Measurements from ENCODE around the gene CDHR2.

CDHR2 gene

GRCh38 chr5:176619569-176620332 is 70.6 kb downstream of the CDHR2 start:
- H2AFZ ChIP-seq (ENCODE audit: low read length): no peak overlapping the region

GRCh38 chr5:176620333-176620981 is 71.3 kb downstream of the CDHR2 start:
- no peak for TF ChIP-seq EZH2phosphoT487 (IDR thresholded peaks at IDR 0.05; ENCODE audit: low read length)
- no peak for TF ChIP-seq CTCF (IDR thresholded peaks at IDR 0.05; ENCODE audit: low read length)
- no peak for TF ChIP-seq EZH2 (optimal IDR thresholded peaks at IDR 0.05; ENCODE audit: low read depth, low read length)

More at GRCh38 chr5:176619569-176620332, 70.6 kb downstream of the CDHR2 start:
- DNase-seq: no peak
- H3K9ac ChIP-seq (ENCODE audit: low read length): no peak overlapping the region
- no peak for TF ChIP-seq EZH2phosphoT487 (IDR thresholded peaks at IDR 0.05; ENCODE audit: low read length)
- no peak for TF ChIP-seq EZH2 (optimal IDR thresholded peaks at IDR 0.05; ENCODE audit: low read depth, low read length)
- TF ChIP-seq CTCF (IDR thresholded peaks at IDR 0.05; ENCODE audit: low read length): no peak
- H3K4me3 ChIP-seq (ENCODE audit: low read length): no peak overlapping the region
- no peaks in the 10 kb centered on the region for H3K4me1 ChIP-seq (ENCODE audit: low read length)
- no peaks in the 10 kb centered on the region for H3K9me3 ChIP-seq (replicated peaks; ENCODE audit: insufficient read depth, low read length)
- peaks cover 77% of the 10 kb centered on the region for H3K27me3 ChIP-seq (replicated peaks; ENCODE audit: insufficient read depth, low read length)
- no peak overlapping the region for H3K27ac ChIP-seq (ENCODE audit: low read length)
- no peaks in the 10 kb centered on the region for H3K9me2 ChIP-seq (replicated peaks; ENCODE audit: insufficient read depth, low read length)
- no peaks in the 10 kb centered on the region for H4K20me1 ChIP-seq (ENCODE audit: insufficient read depth, low read length)
- H3F3A ChIP-seq (ENCODE audit: insufficient read depth, low read length): no peaks in the 10 kb centered on the region
- H3K4me2 ChIP-seq (ENCODE audit: low read depth, low read length): no peak overlapping the region
- H3K36me3 ChIP-seq (replicated peaks; ENCODE audit: insufficient read depth, low read length): no peaks in the 10 kb centered on the region
- H3K79me2 ChIP-seq (ENCODE audit: low read length): no peaks in the 10 kb centered on the region

GRCh38 chr5:176621661-176622079 is 72.5 kb downstream of the CDHR2 start:
- Histone ChIP-seq H3K9me3 (replicated peaks; ENCODE audit: insufficient read depth, low read length) (no peaks in the 10 kb centered on the region), H3K27me3 (replicated peaks; ENCODE audit: insufficient read depth, low read length) (peaks cover 81% of the 10 kb centered on the region), H3F3A (ENCODE audit: insufficient read depth, low read length) (no peaks in the 10 kb centered on the region), H3K4me1 (ENCODE audit: low read length) (no peaks in the 10 kb centered on the region), H3K79me2 (ENCODE audit: low read length) (no peaks in the 10 kb centered on the region), H2AFZ (ENCODE audit: low read length) (no peak overlapping the region), H3K9me2 (replicated peaks; ENCODE audit: insufficient read depth, low read length) (no peaks in the 10 kb centered on the region), H4K20me1 (ENCODE audit: insufficient read depth, low read length) (no peaks in the 10 kb centered on the region), H3K9ac (ENCODE audit: low read length) (no peak overlapping the region), H3K4me3 (ENCODE audit: low read length) (no peak overlapping the region), H3K36me3 (replicated peaks; ENCODE audit: insufficient read depth, low read length) (no peaks in the 10 kb centered on the region), H3K27ac (ENCODE audit: low read length) (no peak overlapping the region), H3K4me2 (ENCODE audit: low read depth, low read length) (no peak overlapping the region)
- TF ChIP-seq EZH2 (optimal IDR thresholded peaks at IDR 0.05; ENCODE audit: low read depth, low read length) (no peak), EZH2phosphoT487 (IDR thresholded peaks at IDR 0.05; ENCODE audit: low read length) (no peak), CTCF (IDR thresholded peaks at IDR 0.05; ENCODE audit: low read length) (no peak)
- no peak for DNase-seq

More at GRCh38 chr5:176620333-176620981, 71.3 kb downstream of the CDHR2 start:
- H3K4me3 ChIP-seq (ENCODE audit: low read length): no peak overlapping the region
- no peaks in the 10 kb centered on the region for H3K36me3 ChIP-seq (replicated peaks; ENCODE audit: insufficient read depth, low read length)
- H4K20me1 ChIP-seq (ENCODE audit: insufficient read depth, low read length): no peaks in the 10 kb centered on the region
- no peak for DNase-seq
- peaks cover 81% of the 10 kb centered on the region for H3K27me3 ChIP-seq (replicated peaks; ENCODE audit: insufficient read depth, low read length)
- no peak overlapping the region for H3K9ac ChIP-seq (ENCODE audit: low read length)
- no peak overlapping the region for H3K4me2 ChIP-seq (ENCODE audit: low read depth, low read length)
- H3K27ac ChIP-seq (ENCODE audit: low read length): no peak overlapping the region
- H3K9me3 ChIP-seq (replicated peaks; ENCODE audit: insufficient read depth, low read length): no peaks in the 10 kb centered on the region
- H2AFZ ChIP-seq (ENCODE audit: low read length): no peak overlapping the region
- H3K9me2 ChIP-seq (replicated peaks; ENCODE audit: insufficient read depth, low read length): no peaks in the 10 kb centered on the region
- no peaks in the 10 kb centered on the region for H3K4me1 ChIP-seq (ENCODE audit: low read length)
- H3F3A ChIP-seq (ENCODE audit: insufficient read depth, low read length): no peaks in the 10 kb centered on the region
- H3K79me2 ChIP-seq (ENCODE audit: low read length): no peaks in the 10 kb centered on the region

All from MM.1S (cell line).